ENCODE data around the gene CBARP.

DNA sequence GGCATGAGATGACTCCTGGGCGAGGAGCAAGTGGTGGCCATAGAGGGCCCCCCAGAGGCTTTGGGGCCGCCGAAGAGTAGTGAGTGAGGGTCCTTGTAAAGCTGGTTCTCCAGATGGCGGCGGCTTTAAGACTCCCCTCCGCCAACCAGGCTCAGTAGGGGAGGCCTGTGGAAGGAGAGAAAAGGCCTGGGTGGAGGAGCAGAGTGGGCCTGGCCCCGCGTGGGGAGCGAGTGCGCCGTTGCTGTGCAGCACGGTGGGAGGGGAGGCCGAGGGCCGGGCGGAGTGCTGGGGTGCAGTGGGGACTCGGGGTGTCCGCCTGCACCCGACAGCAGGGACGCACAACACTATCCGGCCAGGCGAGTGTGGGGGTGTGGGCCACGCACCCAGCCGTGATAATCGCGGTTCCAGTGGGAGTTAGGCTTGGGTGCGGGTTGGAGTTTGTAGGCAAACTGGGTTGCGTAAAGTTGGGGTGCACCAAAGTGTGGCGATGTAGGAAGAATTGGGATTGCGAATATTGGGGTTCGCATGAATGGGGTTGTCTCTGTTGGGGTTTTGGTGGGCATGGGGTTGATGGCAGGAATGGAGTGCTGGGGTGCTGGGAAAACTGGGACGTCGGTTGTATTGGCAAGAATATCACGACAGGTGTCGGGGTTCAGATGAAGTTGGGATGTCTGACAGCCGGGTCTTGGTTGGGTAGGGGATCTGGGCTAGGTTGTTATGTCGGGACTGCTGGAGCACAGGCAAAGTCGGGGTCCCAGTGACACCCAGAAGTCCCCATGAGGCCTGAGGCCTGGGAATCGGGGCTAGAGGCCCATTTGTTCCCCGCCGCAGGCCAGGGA is 30.6 kb upstream of the CBARP start:
- TF ChIP-seq, protein P1, sequence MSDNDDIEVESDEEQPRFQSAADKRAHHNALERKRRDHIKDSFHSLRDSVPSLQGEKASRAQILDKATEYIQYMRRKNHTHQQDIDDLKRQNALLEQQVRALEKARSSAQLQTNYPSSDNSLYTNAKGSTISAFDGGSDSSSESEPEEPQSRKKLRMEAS (IDR thresholded peaks at IDR 0.05; ENCODE audit: low read depth), result no peak
- TF ChIP-seq, protein P2, sequence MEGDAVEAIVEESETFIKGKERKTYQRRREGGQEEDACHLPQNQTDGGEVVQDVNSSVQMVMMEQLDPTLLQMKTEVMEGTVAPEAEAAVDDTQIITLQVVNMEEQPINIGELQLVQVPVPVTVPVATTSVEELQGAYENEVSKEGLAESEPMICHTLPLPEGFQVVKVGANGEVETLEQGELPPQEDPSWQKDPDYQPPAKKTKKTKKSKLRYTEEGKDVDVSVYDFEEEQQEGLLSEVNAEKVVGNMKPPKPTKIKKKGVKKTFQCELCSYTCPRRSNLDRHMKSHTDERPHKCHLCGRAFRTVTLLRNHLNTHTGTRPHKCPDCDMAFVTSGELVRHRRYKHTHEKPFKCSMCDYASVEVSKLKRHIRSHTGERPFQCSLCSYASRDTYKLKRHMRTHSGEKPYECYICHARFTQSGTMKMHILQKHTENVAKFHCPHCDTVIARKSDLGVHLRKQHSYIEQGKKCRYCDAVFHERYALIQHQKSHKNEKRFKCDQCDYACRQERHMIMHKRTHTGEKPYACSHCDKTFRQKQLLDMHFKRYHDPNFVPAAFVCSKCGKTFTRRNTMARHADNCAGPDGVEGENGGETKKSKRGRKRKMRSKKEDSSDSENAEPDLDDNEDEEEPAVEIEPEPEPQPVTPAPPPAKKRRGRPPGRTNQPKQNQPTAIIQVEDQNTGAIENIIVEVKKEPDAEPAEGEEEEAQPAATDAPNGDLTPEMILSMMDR (IDR thresholded peaks at IDR 0.05), result no peak

Measured in SK-N-SH (cell line).